Stomach smooth muscle (tissue), 2 donors: ENCODE results near the gene FCN1.

Experiments
- H3K27ac ChIP-seq: one replicate; pipeline ENCODE4 v1.7.0; 2013; ENCODE audit warnings: mild to moderate bottlenecking, low read length, inconsistent platforms
- H3K27me3 ChIP-seq, 2 donors: one replicate each; pipeline ENCODE4 v1.7.0; 2013; ENCODE audit warnings: low read length in 2 of 2; ENCODE audit not compliant: insufficient read depth in 2 of 2, control insufficient read depth in 1 of 2
- H3K36me3 ChIP-seq, 2 donors: one replicate each; pipeline ENCODE4 v1.7.0; 2013; ENCODE audit warnings: low read length in 2 of 2; ENCODE audit not compliant: control insufficient read depth in 2 of 2, insufficient read depth in 2 of 2
- H3K4me1 ChIP-seq: one replicate; pipeline ENCODE4 v1.7.0; 2013; ENCODE audit warnings: low read length; ENCODE audit not compliant: control insufficient read depth, insufficient read depth
- H3K4me3 ChIP-seq, 2 donors: one replicate each; pipeline ENCODE4 v1.7.0; 2013; ENCODE audit warnings: low read length in 2 of 2
- H3K9ac ChIP-seq, 2 donors: one replicate each; pipeline ENCODE4 v1.7.0; 2013; ENCODE audit warnings: low read length in 2 of 2, mild to moderate bottlenecking in 1 of 2
- H3K9me3 ChIP-seq, 2 donors: one replicate each; pipeline ENCODE4 v1.7.0; 2013; ENCODE audit warnings: low read length in 2 of 2; ENCODE audit not compliant: control insufficient read depth in 2 of 2
- donor health status: healthy.
- donor health status: Pancreatic carcinoma.

Gene FCN1

GRCh38 chr9:134917431-134918373, at the start of gene FCN1:
Gene FCN1, minus strand, starts transcription at chr9:134917912. Its CDS starts 41 bp downstream, at chr9:134917871.
- Histone ChIP-seq H3K27ac (no peak within 1 kb of the TSS), H3K36me3 (no peaks in the 10 kb centered on the region), H3K27me3 (peaks cover 3 to 7% of the 10 kb centered on the region in 2 donors), H3K4me3 (no peak within 1 kb of the TSS), H3K9me3 (peaks cover 5 to 10% of the 10 kb centered on the region in 2 donors), H3K4me1 (peaks cover under 1% of the 10 kb centered on the region), H3K9ac (no peak within 1 kb of the TSS)

- Histone ChIP-seq H3K9ac (no peak overlapping the region), H3K36me3 (no peaks in the 10 kb centered on the region), H3K4me3 (no peak overlapping the region), H3K27ac (no peak overlapping the region), H3K27me3 (peaks cover 22 to 27% of the 10 kb centered on the region in 2 donors), H3K4me1 (no peaks in the 10 kb centered on the region), H3K9me3 (peaks cover 0 to 5% of the 10 kb centered on the region in 2 donors)
Measured at GRCh38 chr9:134966697-134967546, 49.2 kb upstream of the FCN1 start.

DNA sequence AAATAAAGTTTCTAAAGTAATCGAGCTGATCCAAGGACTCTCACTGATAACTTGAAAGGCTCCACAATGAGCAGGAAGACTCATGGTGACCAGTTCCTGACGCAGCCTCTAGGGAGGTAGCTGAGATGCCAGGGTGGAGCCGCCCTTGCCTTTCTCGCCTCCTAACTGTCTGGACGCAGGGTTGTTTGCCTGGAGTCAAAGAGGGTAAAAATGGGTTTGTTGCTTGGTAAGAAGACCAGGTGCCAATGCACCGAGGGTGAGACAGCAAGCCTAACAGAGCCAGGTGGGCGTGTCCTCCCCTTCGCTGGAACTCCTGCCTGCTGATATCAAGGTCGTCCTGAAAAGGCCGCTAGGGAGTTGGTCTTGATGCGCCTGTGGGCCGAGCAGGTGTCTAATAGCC, 48.6 kb upstream of the FCN1 start:
- no peaks in the 10 kb centered on the region for H3K4me1 ChIP-seq
- no peak overlapping the region for H3K27ac ChIP-seq
- no peaks in the 10 kb centered on the region for H3K36me3 ChIP-seq
- no peak overlapping the region for H3K9ac ChIP-seq
- H3K4me3 ChIP-seq = no peak overlapping the region
- H3K27me3 ChIP-seq = peaks cover 19 to 24% of the 10 kb centered on the region in 2 donors
- H3K9me3 ChIP-seq = peaks cover 0 to 5% of the 10 kb centered on the region in 2 donors

GRCh38 chr9:134965851-134966250, 48.1 kb upstream of the FCN1 start:
- Histone ChIP-seq H3K36me3 (no peaks in the 10 kb centered on the region), H3K9ac (no peak overlapping the region), H3K4me1 (no peaks in the 10 kb centered on the region), H3K27me3 (peaks cover 19 to 24% of the 10 kb centered on the region in 2 donors), H3K27ac (no peak overlapping the region), H3K9me3 (peaks cover 0 to 5% of the 10 kb centered on the region in 2 donors), H3K4me3 (no peak overlapping the region)

- peaks cover 16 to 24% of the 10 kb centered on the region in 2 donors for H3K27me3 ChIP-seq
Measured at GRCh38 chr9:134965411-134965810, 47.7 kb upstream of the FCN1 start.

DNA sequence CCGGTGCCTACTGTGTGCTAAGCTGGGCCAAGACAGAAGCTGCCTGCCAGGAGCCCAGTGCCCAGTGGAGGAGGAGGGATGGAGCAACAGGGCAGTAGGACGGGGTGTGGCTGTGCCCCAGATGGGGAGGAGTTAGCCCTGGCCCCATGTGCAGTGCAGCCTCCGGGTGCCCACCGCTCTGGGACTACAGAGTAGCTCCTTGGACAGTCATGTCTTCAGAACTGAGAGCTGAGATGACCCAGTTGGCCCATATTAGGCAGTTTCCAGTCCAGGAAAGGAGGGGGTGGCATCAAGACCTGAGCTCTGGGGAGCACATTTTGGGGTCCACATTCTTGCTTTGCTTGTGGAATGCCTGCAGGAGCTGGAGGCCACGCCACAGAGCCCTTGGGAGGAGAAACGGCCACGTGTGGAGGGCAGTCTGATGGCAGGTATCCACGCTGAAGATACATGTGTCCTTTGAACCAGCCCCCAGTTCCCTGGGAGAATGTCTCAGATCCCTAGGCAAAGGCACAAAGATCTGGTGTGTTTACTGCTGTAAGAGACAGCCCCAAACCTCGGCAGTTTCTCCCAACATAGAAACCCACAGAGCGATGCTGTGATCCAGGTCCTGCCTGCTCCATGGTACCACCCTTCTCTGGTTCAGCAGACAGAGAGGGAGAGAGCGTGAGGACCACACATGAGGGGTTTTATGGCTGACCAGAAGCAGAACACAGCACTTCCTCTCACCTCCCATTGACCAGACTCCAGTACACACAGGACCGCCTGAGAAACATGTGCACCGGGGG, 46.8 kb upstream of the FCN1 start:
- peaks cover 18 to 20% of the 10 kb centered on the region in 2 donors for H3K27me3 ChIP-seq

More at GRCh38 chr9:134965411-134965810, 47.7 kb upstream of the FCN1 start:
- Histone ChIP-seq H3K4me1 (no peaks in the 10 kb centered on the region), H3K4me3 (no peak overlapping the region), H3K36me3 (no peaks in the 10 kb centered on the region), H3K9me3 (peaks cover 0 to 5% of the 10 kb centered on the region in 2 donors), H3K27ac (no peak overlapping the region), H3K9ac (no peak overlapping the region)

DNA sequence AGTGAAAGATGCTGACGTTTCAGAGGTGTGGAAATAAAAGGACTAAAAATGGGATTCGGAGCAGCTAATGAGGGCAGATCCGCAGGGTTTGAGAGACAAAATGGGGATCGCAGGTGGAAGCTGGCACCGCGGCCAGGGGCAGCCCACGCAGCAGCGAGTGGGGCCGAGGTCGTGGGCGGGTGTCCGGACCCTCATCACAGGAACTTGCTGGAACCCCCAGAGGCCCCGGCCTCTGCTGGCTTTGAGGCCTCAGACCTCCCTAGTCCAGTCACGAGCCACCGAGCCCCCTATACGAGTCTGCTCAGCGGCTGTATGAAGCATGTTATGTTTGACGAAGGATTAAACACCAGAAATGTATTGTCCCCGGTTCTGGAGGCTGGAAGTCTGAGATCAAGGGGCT, 45.8 kb upstream of the FCN1 start:
- Histone ChIP-seq H3K27me3 (peaks cover 12 to 14% of the 10 kb centered on the region in 2 donors), H3K4me1 (no peaks in the 10 kb centered on the region), H3K9me3 (peaks cover 0 to 6% of the 10 kb centered on the region in 2 donors), H3K9ac (no peak overlapping the region), H3K27ac (no peak overlapping the region), H3K4me3 (no peak overlapping the region), H3K36me3 (no peaks in the 10 kb centered on the region)

More for the DNA sequence above, 46.8 kb upstream of the FCN1 start:
- Histone ChIP-seq H3K36me3 (no peaks in the 10 kb centered on the region), H3K4me3 (no peak overlapping the region), H3K4me1 (no peaks in the 10 kb centered on the region), H3K9me3 (peaks cover 0 to 5% of the 10 kb centered on the region in 2 donors), H3K9ac (no peak overlapping the region), H3K27ac (no peak overlapping the region)

DNA sequence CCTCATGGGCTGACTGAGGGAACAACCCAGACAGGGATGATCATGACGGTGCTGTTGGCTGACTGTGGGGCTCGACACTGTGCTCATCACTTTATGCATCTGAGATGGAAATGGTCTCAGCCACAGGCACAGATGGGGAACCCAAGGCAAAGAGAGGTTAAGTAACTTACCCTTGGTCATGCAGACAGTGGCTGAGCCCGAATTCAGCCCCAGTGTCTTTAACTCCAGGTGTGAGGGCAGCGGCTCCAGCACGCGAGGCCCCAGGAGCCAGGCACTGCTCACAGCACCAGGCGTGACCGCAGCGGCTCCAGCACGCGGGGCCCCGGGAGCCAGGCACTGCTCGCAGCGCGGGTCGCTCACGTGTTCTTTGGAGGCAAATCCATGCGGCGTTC, 45.3 kb upstream of the FCN1 start:
- peaks cover 6 to 11% of the 10 kb centered on the region in 2 donors for H3K27me3 ChIP-seq
- no peak overlapping the region for H3K9ac ChIP-seq
- no peak overlapping the region for H3K4me3 ChIP-seq
- no peak overlapping the region for H3K27ac ChIP-seq
- H3K4me1 ChIP-seq = no peaks in the 10 kb centered on the region
- peaks cover 0 to 10% of the 10 kb centered on the region in 2 donors for H3K9me3 ChIP-seq
- no peaks in the 10 kb centered on the region for H3K36me3 ChIP-seq

- no peak overlapping the region for H3K27ac ChIP-seq
- peaks cover 0 to 10% of the 10 kb centered on the region in 2 donors for H3K9me3 ChIP-seq
- no peak overlapping the region for H3K9ac ChIP-seq
- H3K4me3 ChIP-seq = no peak overlapping the region
- peaks cover 6 to 12% of the 10 kb centered on the region in 2 donors for H3K27me3 ChIP-seq
- no peaks in the 10 kb centered on the region for H3K36me3 ChIP-seq
- H3K4me1 ChIP-seq = no peaks in the 10 kb centered on the region
Measured at GRCh38 chr9:134962065-134962972, 44.6 kb upstream of the FCN1 start.
